HEK293 (cell line): ENCODE measurements around the gene EPB41L2.

Experiments used
- KLF1 ChIP-seq: fragments of 450-650 bp; formaldehyde crosslinking; IDR thresholded peaks from 2 replicates; pipeline ENCODE4 v1.5.1; 2016; ENCODE audit warnings: missing biosample characterization, missing genetic modification characterization
- KLF10 ChIP-seq: fragments of 450-650 bp; IDR thresholded peaks from 2 replicates; pipeline ENCODE4 v1.5.1; 2018; ENCODE audit warnings: missing biosample characterization, mild to moderate bottlenecking, missing genetic modification characterization
- MYNN ChIP-seq: fragments of 450-650 bp; formaldehyde crosslinking; IDR thresholded peaks from 2 replicates; pipeline ENCODE4 v1.5.1; 2016; ENCODE audit warnings: missing biosample characterization, missing genetic modification characterization, borderline replicate concordance
- OVOL3 ChIP-seq: fragments of 450-650 bp; formaldehyde crosslinking; IDR thresholded peaks from 2 replicates; pipeline ENCODE4 v1.5.1; 2016; ENCODE audit warnings: missing biosample characterization, missing genetic modification characterization
- REPIN1 ChIP-seq: fragments of 450-650 bp; formaldehyde crosslinking; IDR thresholded peaks from 2 replicates; pipeline ENCODE4 v1.5.1; 2017; ENCODE audit warnings: missing biosample characterization, missing genetic modification characterization, low read depth
- YY2 ChIP-seq: fragments of 450-650 bp; formaldehyde crosslinking; IDR thresholded peaks from 2 replicates; pipeline ENCODE4 v1.5.1; 2016; ENCODE audit warnings: missing biosample characterization, missing genetic modification characterization
- ZBTB17 ChIP-seq: fragments of 450-650 bp; formaldehyde crosslinking; IDR thresholded peaks from 2 replicates; pipeline ENCODE4 v1.5.1; 2016; ENCODE audit warnings: missing biosample characterization, missing genetic modification characterization
- ZBTB20 ChIP-seq: fragments of 450-650 bp; formaldehyde crosslinking; IDR thresholded peaks from 2 replicates; pipeline ENCODE4 v1.5.1; 2016; ENCODE audit warnings: missing biosample characterization, missing genetic modification characterization
- ZFHX2 ChIP-seq: fragments of 450-650 bp; formaldehyde crosslinking; conservative IDR thresholded peaks from 2 replicates; pipeline ENCODE4 v1.5.1; 2016; ENCODE audit warnings: missing biosample characterization, missing genetic modification characterization
- ZFP3 ChIP-seq: fragments of 450-650 bp; formaldehyde crosslinking; IDR thresholded peaks from 2 replicates; pipeline ENCODE4 v1.5.1; 2016; ENCODE audit warnings: low read depth, missing biosample characterization, missing genetic modification characterization
- ZFP69B ChIP-seq: fragments of 450-650 bp; formaldehyde crosslinking; IDR thresholded peaks from 2 replicates; pipeline ENCODE4 v1.5.1; 2016; ENCODE audit warnings: missing biosample characterization, missing genetic modification characterization
- ZIC2 ChIP-seq: fragments of 450-650 bp; formaldehyde crosslinking; IDR thresholded peaks from 2 replicates; pipeline ENCODE4 v1.5.1; 2016; ENCODE audit warnings: missing biosample characterization, missing genetic modification characterization
- ZNF121 ChIP-seq: fragments of 450-650 bp; formaldehyde crosslinking; IDR thresholded peaks from 2 replicates; pipeline ENCODE4 v1.5.1; 2016; ENCODE audit warnings: missing biosample characterization, missing genetic modification characterization
- ZNF132 ChIP-seq: fragments of 450-650 bp; formaldehyde crosslinking; IDR thresholded peaks from 2 replicates; pipeline ENCODE4 v1.5.1; 2017; ENCODE audit warnings: missing biosample characterization, missing genetic modification characterization, borderline replicate concordance
- ZNF19 ChIP-seq: fragments of 450-650 bp; formaldehyde crosslinking; IDR thresholded peaks from 2 replicates; pipeline ENCODE4; 2016; ENCODE audit warnings: missing biosample characterization, missing genetic modification characterization, low read depth
- ZNF292 ChIP-seq: fragments of 450-650 bp; formaldehyde crosslinking; IDR thresholded peaks from 2 replicates; pipeline ENCODE4 v1.5.1; 2016; ENCODE audit warnings: low read depth, missing biosample characterization, missing genetic modification characterization, borderline replicate concordance
- ZNF366 ChIP-seq: fragments of 450-650 bp; formaldehyde crosslinking; conservative IDR thresholded peaks from 2 replicates; pipeline ENCODE4 v1.5.1; 2016; ENCODE audit warnings: missing biosample characterization, missing genetic modification characterization
- ZNF423 ChIP-seq: fragments of 450-650 bp; formaldehyde crosslinking; IDR thresholded peaks from 2 replicates; pipeline ENCODE4 v1.5.1; 2016; ENCODE audit warnings: missing biosample characterization, missing genetic modification characterization
- ZNF433 ChIP-seq: fragments of 450-650 bp; formaldehyde crosslinking; IDR thresholded peaks from 2 replicates; pipeline ENCODE4 v1.5.1; 2016; ENCODE audit warnings: missing biosample characterization, missing genetic modification characterization, low read depth
- ZNF521 ChIP-seq: fragments of 450-650 bp; formaldehyde crosslinking; IDR thresholded peaks from 2 replicates; pipeline ENCODE4 v1.5.1; 2017; ENCODE audit warnings: missing biosample characterization, mild to moderate bottlenecking, missing genetic modification characterization
- ZNF596 ChIP-seq: fragments of 450-650 bp; IDR thresholded peaks from 2 replicates; pipeline ENCODE4 v1.5.0; 2018; ENCODE audit warnings: missing biosample characterization, mild to moderate bottlenecking, missing genetic modification characterization, moderate library complexity
- ZNF654 ChIP-seq: fragments of 450-650 bp; formaldehyde crosslinking; IDR thresholded peaks from 2 replicates; pipeline ENCODE4 v1.5.1; 2016; ENCODE audit warnings: low read depth, missing biosample characterization, missing genetic modification characterization
- ZNF664 ChIP-seq: fragments of 450-650 bp; formaldehyde crosslinking; IDR thresholded peaks from 2 replicates; pipeline ENCODE4 v1.5.1; 2016; ENCODE audit warnings: missing biosample characterization, missing genetic modification characterization
- ZXDB ChIP-seq: fragments of 450-650 bp; formaldehyde crosslinking; IDR thresholded peaks from 2 replicates; pipeline ENCODE4 v1.5.1; 2016; ENCODE audit warnings: missing biosample characterization, missing genetic modification characterization
- TF ChIP-seq, protein P1 (sequence below): fragments of 450-650 bp; formaldehyde crosslinking; IDR thresholded peaks from 2 replicates; pipeline ENCODE4 v1.5.1; 2017; ENCODE audit warnings: missing biosample characterization, mild to moderate bottlenecking, missing genetic modification characterization, moderate library complexity
- TF ChIP-seq, protein P2 (sequence below): fragments of 450-650 bp; formaldehyde crosslinking; IDR thresholded peaks from 2 replicates; pipeline ENCODE4 v1.5.1; 2016; ENCODE audit warnings: missing biosample characterization, missing genetic modification characterization
- TF ChIP-seq, protein P3 (sequence below): fragments of 450-650 bp; formaldehyde crosslinking; IDR thresholded peaks from 2 replicates; pipeline ENCODE4 v1.5.1; 2016; ENCODE audit warnings: missing biosample characterization, missing genetic modification characterization
- TF ChIP-seq, protein P4 (sequence below): fragments of 450-650 bp; formaldehyde crosslinking; IDR thresholded peaks from 2 replicates; pipeline ENCODE4 v1.5.1; 2016; ENCODE audit warnings: missing biosample characterization, missing genetic modification characterization
- TF ChIP-seq, protein P5 (sequence below): fragments of 450-650 bp; formaldehyde crosslinking; IDR thresholded peaks from 2 replicates; pipeline ENCODE4 v1.5.1; 2016; ENCODE audit warnings: missing biosample characterization, missing genetic modification characterization
- TF ChIP-seq, protein P6 (sequence below): fragments of 450-650 bp; formaldehyde crosslinking; IDR thresholded peaks from 2 replicates; pipeline ENCODE4 v1.5.1; 2016; ENCODE audit warnings: missing biosample characterization, missing genetic modification characterization

The EPB41L2 gene

DNA sequence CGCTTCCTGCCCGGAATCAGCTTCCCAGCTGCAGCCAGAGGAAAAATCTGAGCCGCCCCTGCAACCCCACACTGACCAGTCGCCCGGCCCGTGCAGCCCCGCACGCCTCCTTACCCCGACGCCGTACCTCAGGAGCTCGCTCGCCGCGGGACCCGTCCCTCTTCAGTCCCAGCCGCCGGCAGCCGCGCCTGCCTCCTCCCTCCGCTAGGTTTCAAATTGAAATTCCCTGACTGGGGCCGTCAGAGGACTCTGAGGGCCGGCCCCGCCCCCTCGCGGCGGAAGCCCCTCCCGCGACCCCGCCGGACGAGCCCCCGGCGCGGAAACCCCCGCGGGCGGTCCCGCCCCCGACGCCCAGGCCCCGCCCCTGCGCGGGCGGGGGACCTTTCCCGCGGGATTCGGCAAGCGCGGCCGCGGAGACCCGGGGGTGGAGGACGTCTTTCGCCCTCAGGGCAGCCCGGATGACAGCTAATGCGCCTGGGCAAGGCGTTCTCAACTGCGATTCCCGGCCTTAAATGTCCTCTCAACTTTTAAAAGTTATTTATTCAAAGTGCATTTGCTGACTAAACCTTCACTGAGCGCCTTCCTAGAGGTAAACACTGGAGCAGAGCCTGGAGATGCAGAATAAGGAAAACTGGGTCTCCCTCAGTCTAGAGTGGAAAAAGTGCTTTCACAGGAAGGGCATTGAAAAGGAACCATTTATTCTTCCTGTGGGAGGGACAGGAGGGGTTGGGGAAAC lies at the start of gene EPB41L2 (continued):
- no peak for TF ChIP-seq ZNF132 (tag by site-specific recombination)
- TF ChIP-seq KLF1 (tag by site-specific recombination), result no peak
- no peak for TF ChIP-seq ZNF292 (tag by site-specific recombination)
- no peak for TF ChIP-seq ZNF366
- TF ChIP-seq, protein P1, sequence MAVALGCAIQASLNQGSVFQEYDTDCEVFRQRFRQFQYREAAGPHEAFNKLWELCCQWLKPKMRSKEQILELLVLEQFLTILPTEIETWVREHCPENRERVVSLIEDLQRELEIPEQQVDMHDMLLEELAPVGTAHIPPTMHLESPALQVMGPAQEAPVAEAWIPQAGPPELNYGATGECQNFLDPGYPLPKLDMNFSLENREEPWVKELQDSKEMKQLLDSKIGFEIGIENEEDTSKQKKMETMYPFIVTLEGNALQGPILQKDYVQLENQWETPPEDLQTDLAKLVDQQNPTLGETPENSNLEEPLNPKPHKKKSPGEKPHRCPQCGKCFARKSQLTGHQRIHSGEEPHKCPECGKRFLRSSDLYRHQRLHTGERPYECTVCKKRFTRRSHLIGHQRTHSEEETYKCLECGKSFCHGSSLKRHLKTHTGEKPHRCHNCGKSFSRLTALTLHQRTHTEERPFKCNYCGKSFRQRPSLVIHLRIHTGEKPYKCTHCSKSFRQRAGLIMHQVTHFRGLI (tag by site-specific recombination), result no peak
- 0 out of 2 replicates have a peak, but pooled peaks have one; percentile 5 for TF ChIP-seq ZNF596 (tag by site-specific recombination)
- TF ChIP-seq ZNF654, result no peak
- TF ChIP-seq KLF10 (tag by site-specific recombination), result peak; percentile 98
- TF ChIP-seq ZFHX2 (tag by site-specific recombination), result peak; percentile 75
- TF ChIP-seq, protein P2, sequence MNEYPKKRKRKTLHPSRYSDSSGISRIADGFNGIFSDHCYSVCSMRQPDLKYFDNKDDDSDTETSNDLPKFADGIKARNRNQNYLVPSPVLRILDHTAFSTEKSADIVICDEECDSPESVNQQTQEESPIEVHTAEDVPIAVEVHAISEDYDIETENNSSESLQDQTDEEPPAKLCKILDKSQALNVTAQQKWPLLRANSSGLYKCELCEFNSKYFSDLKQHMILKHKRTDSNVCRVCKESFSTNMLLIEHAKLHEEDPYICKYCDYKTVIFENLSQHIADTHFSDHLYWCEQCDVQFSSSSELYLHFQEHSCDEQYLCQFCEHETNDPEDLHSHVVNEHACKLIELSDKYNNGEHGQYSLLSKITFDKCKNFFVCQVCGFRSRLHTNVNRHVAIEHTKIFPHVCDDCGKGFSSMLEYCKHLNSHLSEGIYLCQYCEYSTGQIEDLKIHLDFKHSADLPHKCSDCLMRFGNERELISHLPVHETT, result no peak
- TF ChIP-seq YY2 (tag by site-specific recombination), result no peak
- no peak for TF ChIP-seq ZNF433
- TF ChIP-seq, protein P3, sequence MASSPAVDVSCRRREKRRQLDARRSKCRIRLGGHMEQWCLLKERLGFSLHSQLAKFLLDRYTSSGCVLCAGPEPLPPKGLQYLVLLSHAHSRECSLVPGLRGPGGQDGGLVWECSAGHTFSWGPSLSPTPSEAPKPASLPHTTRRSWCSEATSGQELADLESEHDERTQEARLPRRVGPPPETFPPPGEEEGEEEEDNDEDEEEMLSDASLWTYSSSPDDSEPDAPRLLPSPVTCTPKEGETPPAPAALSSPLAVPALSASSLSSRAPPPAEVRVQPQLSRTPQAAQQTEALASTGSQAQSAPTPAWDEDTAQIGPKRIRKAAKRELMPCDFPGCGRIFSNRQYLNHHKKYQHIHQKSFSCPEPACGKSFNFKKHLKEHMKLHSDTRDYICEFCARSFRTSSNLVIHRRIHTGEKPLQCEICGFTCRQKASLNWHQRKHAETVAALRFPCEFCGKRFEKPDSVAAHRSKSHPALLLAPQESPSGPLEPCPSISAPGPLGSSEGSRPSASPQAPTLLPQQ, result 0 out of 2 replicates have a peak, but pooled peaks have one; percentile 41
- peak; percentile 78 for TF ChIP-seq ZBTB20 (tag by site-specific recombination)
- TF ChIP-seq ZNF423 (tag by site-specific recombination), result no peak
- TF ChIP-seq ZBTB17 (tag by site-specific recombination), result peak; percentile 47
- 0 out of 2 replicates have a peak, but pooled peaks have one; percentile 13 for TF ChIP-seq ZIC2
- no peak for TF ChIP-seq MYNN
- TF ChIP-seq, protein P4, sequence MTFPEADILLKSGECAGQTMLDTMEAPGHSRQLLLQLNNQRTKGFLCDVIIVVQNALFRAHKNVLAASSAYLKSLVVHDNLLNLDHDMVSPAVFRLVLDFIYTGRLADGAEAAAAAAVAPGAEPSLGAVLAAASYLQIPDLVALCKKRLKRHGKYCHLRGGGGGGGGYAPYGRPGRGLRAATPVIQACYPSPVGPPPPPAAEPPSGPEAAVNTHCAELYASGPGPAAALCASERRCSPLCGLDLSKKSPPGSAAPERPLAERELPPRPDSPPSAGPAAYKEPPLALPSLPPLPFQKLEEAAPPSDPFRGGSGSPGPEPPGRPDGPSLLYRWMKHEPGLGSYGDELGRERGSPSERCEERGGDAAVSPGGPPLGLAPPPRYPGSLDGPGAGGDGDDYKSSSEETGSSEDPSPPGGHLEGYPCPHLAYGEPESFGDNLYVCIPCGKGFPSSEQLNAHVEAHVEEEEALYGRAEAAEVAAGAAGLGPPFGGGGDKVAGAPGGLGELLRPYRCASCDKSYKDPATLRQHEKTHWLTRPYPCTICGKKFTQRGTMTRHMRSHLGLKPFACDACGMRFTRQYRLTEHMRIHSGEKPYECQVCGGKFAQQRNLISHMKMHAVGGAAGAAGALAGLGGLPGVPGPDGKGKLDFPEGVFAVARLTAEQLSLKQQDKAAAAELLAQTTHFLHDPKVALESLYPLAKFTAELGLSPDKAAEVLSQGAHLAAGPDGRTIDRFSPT (tag by site-specific recombination), result no peak
- TF ChIP-seq ZNF121 (tag by site-specific recombination), result no peak
- TF ChIP-seq, protein P5, sequence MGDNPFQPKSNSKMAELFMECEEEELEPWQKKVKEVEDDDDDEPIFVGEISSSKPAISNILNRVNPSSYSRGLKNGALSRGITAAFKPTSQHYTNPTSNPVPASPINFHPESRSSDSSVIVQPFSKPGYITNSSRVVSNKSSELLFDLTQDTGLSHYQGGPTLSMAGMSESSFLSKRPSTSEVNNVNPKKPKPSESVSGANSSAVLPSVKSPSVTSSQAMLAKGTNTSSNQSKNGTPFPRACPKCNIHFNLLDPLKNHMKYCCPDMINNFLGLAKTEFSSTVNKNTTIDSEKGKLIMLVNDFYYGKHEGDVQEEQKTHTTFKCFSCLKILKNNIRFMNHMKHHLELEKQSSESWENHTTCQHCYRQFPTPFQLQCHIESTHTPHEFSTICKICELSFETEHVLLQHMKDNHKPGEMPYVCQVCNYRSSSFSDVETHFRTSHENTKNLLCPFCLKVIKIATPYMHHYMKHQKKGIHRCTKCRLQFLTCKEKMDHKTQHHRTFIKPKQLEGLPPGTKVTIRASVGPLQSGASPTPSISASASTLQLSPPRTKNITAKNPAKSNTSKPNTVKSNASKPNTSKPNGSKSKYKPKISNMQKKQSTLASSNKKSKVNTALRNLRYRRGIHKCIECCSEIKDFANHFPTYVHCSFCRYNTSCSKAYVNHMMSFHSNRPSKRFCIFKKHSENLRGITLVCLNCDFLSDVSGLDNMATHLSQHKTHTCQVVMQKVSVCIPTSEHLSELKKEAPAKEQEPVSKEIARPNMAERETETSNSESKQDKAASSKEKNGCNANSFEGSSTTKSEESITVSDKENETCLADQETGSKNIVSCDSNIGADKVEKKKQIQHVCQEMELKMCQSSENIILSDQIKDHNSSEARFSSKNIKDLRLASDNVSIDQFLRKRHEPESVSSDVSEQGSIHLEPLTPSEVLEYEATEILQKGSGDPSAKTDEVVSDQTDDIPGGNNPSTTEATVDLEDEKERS, result no peak
- TF ChIP-seq OVOL3 (tag by site-specific recombination), result no peak
- TF ChIP-seq ZXDB (tag by site-specific recombination), result peak; percentile 99
- no peak for TF ChIP-seq ZFP69B (tag by site-specific recombination)
- TF ChIP-seq ZNF664 (tag by site-specific recombination), result no peak
- no peak for TF ChIP-seq REPIN1 (tag by site-specific recombination)
- TF ChIP-seq, protein P6, sequence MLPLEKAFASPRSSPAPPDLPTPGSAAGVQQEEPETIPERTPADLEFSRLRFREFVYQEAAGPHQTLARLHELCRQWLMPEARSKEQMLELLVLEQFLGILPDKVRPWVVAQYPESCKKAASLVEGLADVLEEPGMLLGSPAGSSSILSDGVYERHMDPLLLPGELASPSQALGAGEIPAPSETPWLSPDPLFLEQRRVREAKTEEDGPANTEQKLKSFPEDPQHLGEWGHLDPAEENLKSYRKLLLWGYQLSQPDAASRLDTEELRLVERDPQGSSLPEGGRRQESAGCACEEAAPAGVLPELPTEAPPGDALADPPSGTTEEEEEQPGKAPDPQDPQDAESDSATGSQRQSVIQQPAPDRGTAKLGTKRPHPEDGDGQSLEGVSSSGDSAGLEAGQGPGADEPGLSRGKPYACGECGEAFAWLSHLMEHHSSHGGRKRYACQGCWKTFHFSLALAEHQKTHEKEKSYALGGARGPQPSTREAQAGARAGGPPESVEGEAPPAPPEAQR (tag by site-specific recombination), result no peak
- no peak for TF ChIP-seq ZFP3 (tag by site-specific recombination)
- TF ChIP-seq ZNF19 (tag by site-specific recombination), result no peak
- TF ChIP-seq ZNF521 (tag by site-specific recombination), result no peak
